BLaER1 (cell line): ENCODE measurements around the gene CC2D1A.
A peak's percentile ranks its signal among the peaks of the same experiment; 100 is the strongest.

Experiments
- H3K27ac ChIP-seq: shearing (Covaris generic); formaldehyde crosslinking; 2 replicates; pipeline ENCODE4 v1.8.1; 2022
- H3K27me3 ChIP-seq: shearing (Covaris generic); formaldehyde crosslinking; 2 replicates; pipeline ENCODE4 v1.8.1; 2022
- H3K36me3 ChIP-seq: shearing (Covaris generic); formaldehyde crosslinking; 2 replicates; pipeline ENCODE4 v1.8.1; 2022
- H3K4me1 ChIP-seq: shearing (Covaris generic); formaldehyde crosslinking; 2 replicates; pipeline ENCODE4 v1.8.1; 2022
- H3K4me2 ChIP-seq: shearing (Covaris generic); formaldehyde crosslinking; 2 replicates; pipeline ENCODE4 v1.8.1; 2022
- H3K4me3 ChIP-seq: shearing (Covaris generic); formaldehyde crosslinking; 2 replicates; pipeline ENCODE4 v1.8.1; 2022
- H3K9ac ChIP-seq: shearing (Covaris generic); formaldehyde crosslinking; 2 replicates; pipeline ENCODE4 v1.8.1; 2022
- H3K9me3 ChIP-seq: shearing (Covaris generic); formaldehyde crosslinking; 2 replicates; pipeline ENCODE4 v1.8.1; 2022
- H4K20me1 ChIP-seq: shearing (Covaris generic); formaldehyde crosslinking; 2 replicates; pipeline ENCODE4 v1.8.1; 2022
- Cebpa-rat ChIP-seq: shearing (Covaris generic); IDR thresholded peaks from 2 replicates; pipeline ENCODE4 v1.8.1; 2022

CC2D1A gene

GRCh38 chr19:13905634-13906520, at the start of gene CC2D1A, which contains the start of gene BRME1:
Gene CC2D1A, plus strand, starts transcription at chr19:13906201. Its CDS starts 241 bp downstream, at chr19:13906442.
Gene BRME1, minus strand, starts transcription at chr19:13906117. Its CDS starts 1,225 bp downstream, at chr19:13904892.
- Histone ChIP-seq H4K20me1 (no peaks in the 10 kb centered on the region), H3K36me3 (peaks cover 17% of the 10 kb centered on the region), H3K27ac (peak within 1 kb of the TSS; percentile 81), H3K4me2 (peak within 1 kb of the TSS; percentile 94), H3K9me3 (no peaks in the 10 kb centered on the region), H3K27me3 (no peaks in the 10 kb centered on the region), H3K4me3 (peak within 1 kb of the TSS; percentile 90), H3K9ac (peak within 1 kb of the TSS; percentile 86), H3K4me1 (peaks cover 49% of the 10 kb centered on the region)
- TF ChIP-seq Cebpa-rat: no peak

- Histone ChIP-seq H3K27me3 (peaks cover 6% of the 10 kb centered on the region), H3K4me1 (peaks cover 6% of the 10 kb centered on the region), H4K20me1 (no peaks in the 10 kb centered on the region), H3K9me3 (no peaks in the 10 kb centered on the region), H3K4me3 (no peak overlapping the region), H3K36me3 (no peaks in the 10 kb centered on the region), H3K9ac (no peak overlapping the region), H3K4me2 (no peak overlapping the region), H3K27ac (no peak overlapping the region)
- TF ChIP-seq Cebpa-rat: no peak
Observed at GRCh38 chr19:13856497-13856896, 49.5 kb upstream of the CC2D1A start.

- no peak for TF ChIP-seq Cebpa-rat
- Histone ChIP-seq H3K27ac (no peak overlapping the region), H3K36me3 (no peaks in the 10 kb centered on the region), H4K20me1 (no peaks in the 10 kb centered on the region), H3K9ac (no peak overlapping the region), H3K9me3 (no peaks in the 10 kb centered on the region), H3K4me2 (no peak overlapping the region), H3K4me3 (no peak overlapping the region), H3K4me1 (peaks cover 22% of the 10 kb centered on the region), H3K27me3 (peaks cover 24% of the 10 kb centered on the region)
Observed at GRCh38 chr19:13859361-13859880, 46.6 kb upstream of the CC2D1A start.

GRCh38 chr19:13860679-13861391, 45.2 kb upstream of the CC2D1A start:
- peaks cover 26% of the 10 kb centered on the region for H3K4me1 ChIP-seq
- H3K4me3 ChIP-seq: no peak overlapping the region
- H3K27ac ChIP-seq: no peak overlapping the region
- H3K36me3 ChIP-seq: no peaks in the 10 kb centered on the region
- peaks cover 35% of the 10 kb centered on the region for H3K27me3 ChIP-seq
- H4K20me1 ChIP-seq: no peaks in the 10 kb centered on the region
- 0 out of 2 replicates have a peak overlapping the region, but pooled peaks have one; percentile 51 for H3K9ac ChIP-seq
- no peak for TF ChIP-seq Cebpa-rat
- H3K9me3 ChIP-seq: no peaks in the 10 kb centered on the region
- peak overlapping the region; percentile 90 for H3K4me2 ChIP-seq

- H3K4me2 ChIP-seq: peak overlapping the region; percentile 90
- H3K9ac ChIP-seq: 0 out of 2 replicates have a peak overlapping the region, but pooled peaks have one; percentile 51
- no peak for TF ChIP-seq Cebpa-rat
- H3K27ac ChIP-seq: no peak overlapping the region
- H3K36me3 ChIP-seq: no peaks in the 10 kb centered on the region
- peak overlapping the region; percentile 59; the same call in 1 of the 2 replicates for H3K4me3 ChIP-seq
- H3K4me1 ChIP-seq: peaks cover 31% of the 10 kb centered on the region
- H3K9me3 ChIP-seq: no peaks in the 10 kb centered on the region
- no peaks in the 10 kb centered on the region for H4K20me1 ChIP-seq
- H3K27me3 ChIP-seq: peaks cover 40% of the 10 kb centered on the region
Observed at GRCh38 chr19:13861392-13861713, 44.6 kb upstream of the CC2D1A start.

GRCh38 chr19:13861714-13862531, 44.1 kb upstream of the CC2D1A start:
- Histone ChIP-seq H3K4me2 (peak overlapping the region; percentile 90), H3K36me3 (no peaks in the 10 kb centered on the region), H3K4me1 (peaks cover 37% of the 10 kb centered on the region), H3K9ac (peak overlapping the region; percentile 51; the same call in 1 of the 2 replicates), H3K27ac (no peak overlapping the region), H4K20me1 (no peaks in the 10 kb centered on the region), H3K9me3 (no peaks in the 10 kb centered on the region), H3K4me3 (peak overlapping the region; percentile 59), H3K27me3 (peaks cover 46% of the 10 kb centered on the region)
- no peak for TF ChIP-seq Cebpa-rat

GRCh38 chr19:13864046-13864666, 41.8 kb upstream of the CC2D1A start:
- no peak for TF ChIP-seq Cebpa-rat
- H3K27ac ChIP-seq: no peak overlapping the region
- peak overlapping the region; percentile 71 for H3K4me2 ChIP-seq
- H3K9ac ChIP-seq: no peak overlapping the region
- no peaks in the 10 kb centered on the region for H3K9me3 ChIP-seq
- H3K4me3 ChIP-seq: peak overlapping the region; percentile 78; the same call in 1 of the 2 replicates
- no peaks in the 10 kb centered on the region for H3K36me3 ChIP-seq
- H4K20me1 ChIP-seq: no peaks in the 10 kb centered on the region
- peaks cover 63% of the 10 kb centered on the region for H3K27me3 ChIP-seq
- H3K4me1 ChIP-seq: peaks cover 41% of the 10 kb centered on the region

- Histone ChIP-seq H4K20me1 (no peaks in the 10 kb centered on the region), H3K27ac (peak overlapping the region; percentile 79), H3K9ac (peak overlapping the region; percentile 80), H3K36me3 (no peaks in the 10 kb centered on the region), H3K4me3 (peak overlapping the region; percentile 78), H3K4me2 (peak overlapping the region; percentile 96), H3K4me1 (peaks cover 44% of the 10 kb centered on the region), H3K9me3 (no peaks in the 10 kb centered on the region), H3K27me3 (peaks cover 63% of the 10 kb centered on the region)
- TF ChIP-seq Cebpa-rat: no peak
Observed at GRCh38 chr19:13864667-13865570, 41.1 kb upstream of the CC2D1A start.
